ENCODE results near the gene YY1.
"Not testable (repeated sequence)": the region's sequence is repeated elsewhere in the genome, so short reads cannot be mapped to it uniquely, and the experiment has no call there.

Gene YY1

DNA sequence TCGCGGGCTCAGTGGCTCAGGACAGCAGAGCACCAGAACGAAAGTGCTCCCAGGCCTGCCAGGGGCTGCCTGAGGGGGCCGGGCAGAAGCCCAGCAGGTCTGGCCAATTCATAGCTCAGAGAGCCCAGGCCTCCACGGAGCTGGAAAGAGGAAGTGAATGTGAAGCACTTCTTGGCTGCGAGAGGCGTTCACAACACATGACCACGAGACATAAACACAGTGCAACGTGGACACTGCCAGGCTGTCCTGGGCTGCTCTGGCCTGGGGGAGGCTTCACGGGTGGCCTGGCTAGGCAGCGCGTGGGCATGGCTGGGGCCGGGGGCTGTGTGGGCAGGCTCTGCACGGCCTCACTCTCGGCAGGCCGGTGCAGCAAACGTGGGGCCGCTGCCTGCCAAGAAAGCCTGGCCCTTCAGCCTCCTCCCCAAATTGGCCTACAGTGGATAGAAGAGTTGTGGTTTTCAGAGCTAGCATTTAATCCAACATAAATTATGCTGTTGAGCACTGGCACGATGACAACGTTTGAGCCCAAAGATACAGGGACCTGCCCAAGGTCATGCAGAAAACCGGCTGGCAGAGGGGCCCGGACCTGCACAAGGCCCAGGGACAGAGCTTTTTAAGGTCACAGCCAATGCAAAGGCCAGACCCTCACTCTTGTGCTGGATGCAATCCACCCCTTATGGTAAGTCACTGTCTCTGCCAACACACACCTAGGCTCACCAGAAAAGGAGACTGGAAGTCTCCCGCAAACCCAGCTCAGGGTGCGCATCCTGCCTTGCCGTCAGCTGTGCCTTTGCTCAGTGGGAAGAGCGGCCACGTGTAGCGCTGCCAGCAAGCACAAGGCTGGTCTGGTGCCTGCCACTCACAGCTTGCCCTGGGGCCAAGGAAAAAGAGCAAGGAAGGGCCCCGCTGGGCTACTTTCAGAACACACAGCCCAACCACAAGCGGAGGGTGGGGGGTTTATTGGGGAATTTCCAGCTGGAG, 58.7 kb downstream of the YY1 start:
- DNase-seq: no peak

DNA sequence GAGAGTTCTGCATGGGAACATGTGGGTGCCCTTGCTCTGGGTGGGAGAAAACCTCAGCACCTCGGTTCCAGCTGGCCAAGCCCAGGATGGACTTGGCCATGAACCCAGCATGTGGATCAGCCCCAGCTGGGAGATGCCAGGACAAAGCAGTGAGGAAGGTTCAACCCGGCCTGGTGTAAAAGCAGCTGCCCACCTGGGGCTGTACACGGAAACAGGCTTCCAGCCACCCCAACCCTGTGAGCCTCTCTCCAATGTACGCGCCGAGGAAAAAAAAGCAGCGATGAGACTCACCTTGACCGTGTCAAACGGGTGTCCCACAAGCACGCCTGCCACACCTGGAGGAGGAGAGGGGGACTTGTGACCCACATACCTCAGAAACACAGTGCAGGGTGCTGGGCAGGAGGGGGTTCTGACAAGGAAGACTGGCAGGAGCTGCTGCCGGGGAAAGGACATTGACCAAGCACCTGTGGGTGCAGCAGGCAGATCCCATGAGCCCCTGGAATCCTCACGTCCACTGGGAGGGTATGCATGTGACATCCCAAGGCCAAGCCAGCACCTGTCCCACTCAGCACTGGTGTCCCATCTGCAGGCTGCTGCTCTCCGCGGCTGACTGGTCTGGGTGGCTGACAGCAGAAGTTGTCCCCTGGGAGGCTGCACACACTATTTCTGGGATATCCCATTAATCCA, 59.8 kb downstream of the YY1 start:
- no peak for DNase-seq

DNA sequence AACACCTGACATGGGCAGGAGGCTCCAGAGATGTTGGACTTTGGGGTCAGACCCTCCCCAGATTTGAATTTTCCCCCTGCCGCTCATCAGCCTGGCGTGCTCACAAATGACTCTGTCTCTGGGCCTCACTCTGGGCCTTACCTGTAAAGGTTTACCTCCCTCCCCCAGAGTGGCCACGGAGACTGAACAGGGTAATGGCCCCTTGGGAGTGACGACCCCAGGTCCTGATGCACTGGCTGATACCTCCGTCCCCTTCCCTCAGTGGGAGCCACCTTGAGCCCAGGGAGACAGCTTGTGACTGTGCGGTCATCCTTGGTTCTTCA, 60.3 kb downstream of the YY1 start:
- no peak for DNase-seq

DNA sequence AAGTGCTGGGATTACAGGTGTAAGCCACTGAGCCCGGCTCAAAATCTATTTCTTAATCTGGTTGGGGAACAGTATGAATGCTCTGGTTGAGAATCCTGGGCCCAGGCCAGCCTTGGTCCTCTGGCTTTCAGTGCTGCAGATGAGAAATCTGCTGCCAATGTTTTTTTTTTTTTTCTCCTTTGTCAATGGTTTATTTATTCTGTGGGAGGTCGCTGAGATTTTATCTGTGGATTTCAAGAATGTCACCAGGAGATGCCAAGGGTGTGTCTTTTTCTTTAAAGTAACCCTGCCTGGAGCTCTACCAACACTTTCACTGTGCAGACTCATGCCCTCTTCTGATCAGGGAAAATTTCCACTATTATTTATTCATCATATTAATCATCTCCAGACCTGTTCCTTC, 63.7 kb downstream of the YY1 start:
- DNase-seq: no peak

DNA sequence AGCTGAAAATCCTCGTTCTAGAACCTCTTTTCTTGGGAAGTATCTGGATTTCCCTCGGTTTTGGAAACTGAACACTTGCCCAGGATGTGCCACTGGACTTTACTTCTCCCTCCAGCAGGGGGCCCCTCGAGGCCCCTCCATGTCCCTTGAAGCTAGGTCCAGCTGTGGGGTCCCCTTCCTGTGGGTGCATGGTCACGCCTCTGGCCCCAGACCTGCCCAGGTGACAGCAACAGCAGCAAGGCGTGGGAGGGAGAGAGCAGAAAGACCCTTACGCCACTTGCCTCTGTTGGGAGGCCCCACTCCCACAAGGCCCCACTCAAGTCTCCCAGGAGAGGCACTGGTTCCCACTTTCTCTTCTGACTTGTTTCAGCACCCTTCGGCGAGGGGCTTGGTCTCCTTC, 64.2 kb downstream of the YY1 start:
- DNase-seq: no peak

DNA sequence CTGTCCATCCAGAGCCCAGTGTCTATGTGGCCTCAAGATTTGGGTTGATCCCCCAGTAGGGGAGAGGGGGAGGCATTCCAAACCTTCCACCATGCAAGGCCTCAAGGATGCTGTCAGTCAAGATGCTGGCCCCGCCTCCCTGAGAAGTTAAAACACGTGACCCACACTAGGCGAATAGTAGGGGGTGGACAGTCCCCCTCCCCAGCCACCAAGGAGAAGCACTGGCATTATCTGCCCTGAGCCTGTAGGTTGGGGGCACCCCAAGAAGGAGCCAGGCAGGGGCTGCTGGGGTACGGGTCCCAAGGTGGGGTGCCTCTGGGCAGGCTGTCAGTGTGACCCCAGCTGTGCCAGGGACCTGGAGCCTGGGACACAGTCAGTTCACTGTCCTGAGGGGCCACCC, 65.0 kb downstream of the YY1 start:
- no peak for DNase-seq

DNA sequence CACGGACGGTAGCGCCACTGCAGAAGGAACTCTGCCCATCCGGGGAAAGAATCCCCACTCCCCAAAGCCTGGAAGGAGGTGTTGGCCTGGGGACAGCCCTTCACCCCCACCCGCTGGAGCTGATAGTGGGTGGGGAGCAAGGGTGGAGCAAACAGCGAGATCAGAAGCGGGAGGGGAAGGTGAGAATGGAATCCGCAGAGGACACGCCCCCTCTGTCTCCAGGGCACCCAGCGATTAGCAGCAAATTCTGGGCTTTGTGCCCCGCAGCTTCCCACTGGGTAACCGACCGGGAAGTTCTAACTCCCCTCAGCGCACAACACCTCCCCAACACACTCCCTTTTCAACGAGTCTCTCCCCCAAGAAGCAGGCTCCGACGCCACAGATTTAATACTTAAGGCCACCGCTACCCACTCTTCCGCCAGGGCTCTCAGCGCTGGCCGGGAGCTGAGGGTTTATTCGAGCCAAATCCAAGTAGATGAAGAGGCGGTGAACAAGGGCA, 65.9 kb downstream of the YY1 start:
- peak; percentile 34 for DNase-seq

DNA sequence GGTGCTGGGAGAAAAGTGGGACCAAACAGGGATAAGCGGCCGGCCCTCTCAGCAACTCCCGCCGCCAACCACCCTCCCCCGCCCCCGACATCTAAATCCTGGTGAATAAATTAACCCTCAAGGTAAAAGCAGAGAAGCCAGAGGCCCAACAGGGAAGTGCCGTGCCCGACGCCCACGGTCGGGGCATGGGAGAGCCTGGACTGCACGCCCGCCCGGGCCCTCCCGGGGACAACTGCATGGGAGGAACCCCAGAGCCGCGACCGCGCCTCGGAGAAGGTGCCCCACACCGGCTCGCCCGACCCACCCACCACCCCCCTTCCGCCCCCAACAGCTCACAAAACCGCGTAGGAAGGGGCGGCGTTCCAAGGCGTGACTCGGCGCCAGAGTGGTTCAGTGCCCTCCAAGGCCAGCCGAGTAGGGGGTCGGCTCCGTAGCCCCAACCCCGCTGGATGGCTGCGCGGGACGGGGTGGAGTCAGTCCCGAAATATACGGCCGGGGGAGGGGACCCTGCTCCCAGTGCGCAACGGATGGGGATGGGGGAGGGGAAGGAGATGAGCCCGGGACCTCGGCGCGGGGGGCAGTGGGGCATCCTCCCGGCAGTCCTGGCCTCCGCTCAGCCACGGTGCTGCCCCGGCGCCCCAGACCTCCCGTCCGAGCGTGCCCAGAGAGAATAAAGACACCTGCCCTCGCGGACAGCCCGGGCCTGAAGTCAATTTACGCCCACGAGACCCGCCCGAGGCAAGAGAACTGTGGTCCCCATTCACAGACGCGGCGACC, 66.6 kb downstream of the YY1 start:
- DNase-seq: peak; percentile 68

DNA sequence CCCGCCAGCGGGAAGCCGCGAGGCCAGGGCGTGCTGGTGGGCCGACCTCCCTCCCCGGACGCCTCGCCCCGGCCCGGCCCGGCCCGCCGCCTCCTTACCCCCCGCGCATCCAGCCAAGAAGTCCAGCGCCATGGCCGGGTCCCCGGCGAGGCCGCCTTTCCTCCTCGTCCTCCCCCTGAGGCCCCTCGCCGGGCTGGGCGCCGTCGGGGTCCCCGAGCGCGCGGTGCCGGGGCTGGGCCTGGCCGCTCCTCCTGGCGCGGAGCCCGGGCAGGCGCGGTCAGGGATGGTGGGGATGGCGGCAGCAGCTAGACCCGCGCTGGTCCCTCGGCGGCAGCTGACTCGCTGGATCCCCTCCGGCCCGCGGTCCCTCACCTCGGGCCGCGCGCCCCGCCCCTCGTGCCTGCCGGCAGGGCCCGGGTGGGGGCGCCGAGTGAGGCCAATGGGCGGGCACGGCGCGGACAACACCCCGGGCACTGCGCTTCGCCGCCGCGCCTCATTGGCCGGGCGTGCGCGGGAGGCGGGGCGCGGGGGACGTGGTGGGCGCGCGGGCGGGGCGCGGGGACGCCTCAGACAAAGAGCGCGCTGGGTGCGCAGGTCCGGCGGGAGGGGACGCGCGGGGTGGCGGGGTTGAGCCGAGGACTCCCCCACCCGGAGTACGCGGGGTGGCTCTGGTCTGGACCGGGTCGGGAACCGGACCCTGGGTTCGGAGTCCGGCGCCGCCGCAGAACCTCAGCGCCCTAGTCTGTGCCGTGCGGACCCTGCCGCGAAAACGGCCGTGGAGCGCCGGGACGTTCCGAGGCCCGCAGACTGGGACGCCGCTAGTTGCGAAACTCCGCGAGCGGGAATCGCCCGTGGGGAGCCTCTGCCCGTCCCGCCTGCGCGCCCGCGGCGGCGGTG, 67.4 kb downstream of the YY1 start, which contains the start of gene SLC25A29:
Gene SLC25A29, minus strand, starts transcription at position 344 of the 897 bp plus-strand sequence. Its CDS starts 212 bp downstream, at position 132.
- peak; percentile 82 for DNase-seq

DNA sequence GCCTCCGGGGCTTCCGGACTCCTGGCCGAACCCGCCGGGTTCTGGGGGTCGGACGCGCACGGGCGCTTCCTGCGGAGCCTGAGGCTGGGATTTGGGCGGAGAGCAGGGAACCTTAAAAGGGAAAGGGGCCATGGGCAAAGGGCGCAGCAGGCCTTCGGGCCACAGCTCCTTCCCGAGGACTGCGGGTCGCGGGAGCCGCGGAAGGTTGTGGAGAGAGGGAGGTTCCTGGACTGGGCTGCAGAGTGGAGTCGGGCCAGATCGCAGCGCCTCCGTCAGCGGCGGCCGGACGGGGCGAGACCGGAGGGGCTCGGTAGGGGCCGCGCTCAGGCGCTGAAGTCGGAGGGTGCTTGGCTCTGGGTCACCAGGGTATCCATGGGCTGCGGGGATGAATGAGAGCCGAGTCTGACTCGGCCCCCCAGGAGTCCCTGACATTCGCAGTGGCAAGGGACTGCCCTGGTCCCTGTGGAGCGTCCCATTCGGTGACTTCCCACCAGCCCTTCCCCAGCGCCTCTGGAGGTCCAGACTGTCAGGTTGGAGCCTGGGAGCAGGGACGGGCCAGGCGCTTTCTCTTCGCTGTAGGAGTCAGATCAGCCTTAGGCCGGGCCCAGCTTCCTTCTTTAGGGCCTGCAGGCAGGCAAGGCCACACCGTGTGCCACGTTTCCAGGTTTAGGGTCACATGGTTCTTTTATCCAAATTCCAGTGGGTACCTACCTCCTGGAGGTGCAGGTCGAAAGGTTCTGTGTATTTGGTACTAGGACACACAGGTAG, 68.2 kb downstream of the YY1 start:
- DNase-seq: no peak

DNA sequence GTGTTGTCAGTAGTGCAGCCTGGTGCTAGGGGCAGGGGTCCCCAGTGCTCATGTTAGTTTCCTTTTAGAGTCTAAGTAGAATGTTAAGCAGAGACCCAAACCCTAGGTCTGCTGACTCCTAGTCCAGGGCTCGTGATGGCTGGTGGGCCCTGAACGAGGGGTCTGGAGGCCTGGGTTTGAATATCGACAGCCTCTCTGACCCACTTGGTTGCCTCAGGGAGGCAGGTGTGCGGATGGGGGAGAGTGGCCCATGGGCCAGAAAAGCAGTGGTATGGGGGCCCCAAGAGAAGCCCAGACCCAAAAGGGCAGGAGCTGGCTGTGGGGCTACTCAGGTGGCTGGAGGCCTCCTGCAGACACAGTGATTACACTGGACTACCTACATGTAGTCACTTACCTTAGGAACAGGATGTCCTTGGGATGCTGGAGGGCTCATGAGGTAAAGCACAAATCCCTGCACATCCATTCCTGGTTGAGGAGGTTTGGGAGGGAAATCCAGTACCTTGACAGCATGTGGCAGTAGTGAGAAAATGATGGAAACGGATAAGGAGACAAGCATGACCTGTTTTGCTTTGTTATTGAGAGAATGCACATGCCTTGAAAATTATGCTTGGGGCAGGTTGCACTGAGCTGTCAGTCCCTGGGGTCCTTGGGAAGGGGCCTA, 69.0 kb downstream of the YY1 start:
- no peak for DNase-seq

DNA sequence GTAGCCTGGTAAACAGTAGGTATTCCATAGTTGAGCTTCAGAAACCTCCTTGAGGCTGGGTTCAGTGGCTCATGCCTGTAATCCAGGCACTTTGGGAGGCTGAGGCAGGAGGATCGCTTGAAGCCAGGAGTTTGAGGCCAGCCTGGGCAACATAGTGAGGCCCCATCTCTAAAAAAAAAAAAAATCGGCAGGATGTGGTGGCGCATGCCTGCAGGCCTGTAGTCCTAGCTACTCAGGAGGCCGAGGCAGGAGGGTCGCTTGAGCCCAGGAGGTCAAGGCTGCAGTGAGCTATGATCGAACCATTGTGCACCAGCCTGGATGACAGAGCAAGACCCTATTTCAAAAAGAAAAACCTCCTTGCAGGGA, 69.5 kb downstream of the YY1 start:
- DNase-seq: not testable (repeated sequence)

DNA sequence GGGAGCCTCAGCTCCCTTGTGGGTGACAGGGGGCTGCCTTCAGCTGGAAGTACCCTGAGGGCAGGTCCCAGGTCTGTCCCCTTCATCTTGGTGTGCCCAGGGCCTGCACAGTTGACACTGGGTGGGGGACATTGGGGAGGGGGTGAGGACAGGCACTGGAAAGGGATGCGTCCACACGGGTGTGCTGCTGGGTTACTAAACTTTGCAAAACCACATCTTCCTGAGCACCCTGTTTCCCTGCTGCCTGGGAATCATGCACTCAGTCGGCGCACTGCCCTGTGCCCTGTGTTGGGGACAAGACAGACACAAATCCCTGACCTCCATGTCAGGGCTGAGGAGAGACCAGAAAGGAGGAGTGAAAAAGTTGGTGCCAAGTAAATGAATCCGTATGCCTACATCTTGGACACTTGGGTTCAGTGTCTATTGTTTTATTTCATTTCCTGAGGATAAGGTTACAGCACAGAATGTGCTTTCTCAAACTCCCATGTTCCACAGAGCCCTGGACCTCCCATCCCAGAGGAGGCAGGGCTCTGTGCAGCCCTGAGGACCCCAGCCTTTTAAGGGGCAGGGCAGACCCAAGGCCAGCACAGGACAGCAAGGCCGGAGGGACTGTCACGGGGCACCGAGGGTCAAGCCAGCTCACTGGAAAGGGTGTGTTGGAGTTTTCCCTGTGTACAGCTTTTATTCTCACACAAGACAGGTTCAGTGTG, 70.2 kb downstream of the YY1 start:
- DNase-seq: no peak

DNA sequence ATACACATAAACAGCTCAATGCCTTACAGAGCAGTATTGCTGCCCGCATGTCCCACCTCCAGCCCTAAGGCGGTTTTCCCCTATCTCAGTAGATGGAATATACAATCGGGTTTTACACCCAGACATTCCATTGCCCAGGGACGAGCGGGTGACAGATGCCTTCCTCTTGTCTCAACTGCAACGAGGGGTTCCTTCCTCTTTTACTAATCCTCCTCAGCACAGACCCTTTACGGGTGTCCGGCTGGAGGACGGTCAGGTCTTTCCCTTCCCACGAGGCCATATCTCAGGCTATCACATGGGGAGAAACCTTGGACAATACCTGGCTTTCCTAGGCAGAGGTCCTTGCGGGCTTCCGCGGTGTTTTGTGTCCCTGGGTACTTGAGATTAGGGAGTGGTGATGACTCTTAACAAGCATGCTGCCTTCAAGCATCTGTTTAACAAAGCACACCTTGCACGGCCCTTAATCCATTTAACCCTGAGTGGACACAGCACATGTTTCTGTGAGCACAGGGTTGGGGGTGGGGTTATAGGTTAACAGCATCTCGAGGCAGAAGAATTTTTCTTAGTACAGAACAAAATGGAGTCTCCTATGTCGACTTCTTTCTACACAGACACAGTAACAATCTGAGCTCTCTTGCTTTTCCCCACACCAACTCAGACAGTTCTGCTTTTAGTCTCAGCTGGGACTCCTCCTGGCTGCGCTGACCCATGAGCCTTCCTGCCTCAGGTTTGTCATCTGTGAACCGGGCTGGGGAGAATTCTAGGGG, 73.3 kb downstream of the YY1 start:
- DNase-seq: not testable (repeated sequence)

DNA sequence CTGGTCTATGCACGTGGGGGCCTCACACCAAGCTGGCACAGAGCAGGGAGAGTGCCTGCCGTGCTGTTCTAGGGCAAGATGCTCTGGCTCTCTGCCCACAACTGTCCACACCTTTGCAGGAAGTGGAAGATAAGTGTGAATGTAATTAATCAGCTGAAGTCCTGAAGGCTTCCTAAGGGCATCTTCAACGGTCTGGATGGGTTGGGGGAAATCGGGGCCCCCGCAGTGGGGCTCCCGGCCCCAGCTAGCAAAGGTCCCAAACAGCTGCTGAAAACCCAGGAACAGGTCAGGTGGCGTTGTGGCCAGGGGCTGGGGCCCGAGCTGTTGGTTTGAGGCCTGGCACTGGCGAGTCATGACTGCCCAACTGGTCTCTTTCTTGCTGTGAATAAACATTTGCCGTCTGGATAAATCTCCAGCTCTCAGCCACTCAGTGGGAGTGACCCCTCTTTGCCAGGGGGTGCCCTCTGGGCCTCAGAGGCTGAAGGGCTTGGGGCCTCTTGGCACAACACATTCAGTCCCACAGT, 74.0 kb downstream of the YY1 start:
- no peak for DNase-seq

DNA sequence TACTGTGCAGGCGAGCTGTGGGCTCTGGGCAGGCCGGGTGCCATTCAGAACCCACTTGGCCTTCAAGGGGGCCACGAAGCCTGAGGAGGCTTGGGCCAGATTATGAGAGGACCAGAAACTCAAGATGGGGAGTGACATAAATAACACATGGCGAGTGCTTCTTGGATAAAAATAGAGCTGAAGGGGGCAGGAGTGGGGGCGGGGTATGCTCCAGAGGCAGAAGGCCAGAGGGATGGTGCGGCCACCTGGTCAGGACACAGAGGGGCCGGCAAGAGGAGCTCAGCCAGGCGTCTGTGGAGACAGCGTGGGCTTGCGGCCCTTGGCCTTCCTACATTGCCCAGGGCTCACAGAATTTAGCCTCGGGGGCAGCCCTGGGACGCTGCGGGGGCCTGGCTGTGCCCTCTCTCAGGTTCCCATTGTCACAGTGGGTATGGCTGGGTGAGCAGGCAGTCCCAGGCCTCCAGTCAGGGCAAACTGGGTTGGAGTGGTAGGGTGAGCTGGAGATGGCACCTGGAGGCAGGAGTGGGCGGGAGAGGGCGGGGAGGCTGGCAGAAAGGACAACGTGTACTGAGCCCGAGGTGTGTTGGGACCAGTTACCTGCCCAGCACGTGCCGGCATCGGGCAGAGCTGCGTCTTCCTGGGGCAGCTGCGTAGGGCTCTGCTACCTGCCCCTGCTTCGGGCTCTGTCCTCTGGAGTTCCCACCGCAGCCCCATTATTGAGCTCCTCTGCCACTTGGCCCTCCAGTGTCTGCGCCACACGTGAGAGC, 74.7 kb downstream of the YY1 start:
- DNase-seq: no peak

DNA sequence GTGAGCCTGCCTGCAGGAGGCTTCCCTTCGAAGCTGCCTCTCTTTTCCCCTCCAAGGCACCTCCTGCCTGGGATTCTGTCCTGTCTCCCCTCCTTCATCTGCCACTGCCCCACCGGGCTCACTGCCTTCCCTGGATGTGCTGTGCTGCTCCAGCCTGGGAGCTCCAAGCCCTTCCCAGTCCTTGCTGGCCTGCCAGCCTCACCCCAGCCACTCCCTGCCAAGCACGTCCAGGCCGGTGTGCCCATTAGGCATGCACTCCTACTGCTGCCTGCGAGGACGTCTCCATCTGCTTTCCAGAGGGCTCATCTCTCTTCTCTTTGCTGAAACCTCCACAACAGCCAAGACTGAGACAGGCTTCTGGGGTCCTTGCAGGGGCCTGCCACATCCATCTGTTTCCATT, 75.8 kb downstream of the YY1 start:
- no peak for DNase-seq

DNA sequence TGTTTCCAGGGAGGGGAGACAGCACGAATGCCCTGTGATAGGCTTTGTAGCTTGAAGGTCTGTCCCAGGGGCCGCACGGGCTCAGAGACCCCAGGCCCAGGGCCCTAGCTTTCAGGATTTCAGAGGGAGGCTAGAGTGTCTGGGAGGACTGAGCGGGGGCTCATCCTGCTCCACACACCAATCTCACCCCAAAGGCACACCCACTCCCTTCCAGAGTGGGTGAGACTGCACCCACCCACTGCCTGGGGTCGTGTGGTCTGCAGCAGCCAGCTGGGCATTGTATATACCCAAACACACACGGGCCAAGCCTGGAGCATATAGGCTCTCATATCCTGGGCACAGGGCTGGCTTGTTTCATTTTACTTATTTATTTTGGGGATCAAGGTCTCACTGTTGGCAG, 78.4 kb downstream of the YY1 start:
- DNase-seq: no peak

All from activated CD8-positive, alpha-beta memory T cell treated with anti-CD3 and anti-CD28 coated beads, Interleukin-2, amount 50 U/mL, for 4 hours (primary cell).